Caco-2 (cell line): ENCODE results near the gene ATP8A1. TPM values are rescaled to one million over a fixed set of nuclear protein-coding genes. Genes with fewer than 3 reads are reported as not detected.
A peak's percentile ranks its signal among the peaks of the same experiment; 100 is the strongest.

ENCODE experiments used
- BruUV-seq: library from RNA; stranded (reverse); fragments of 400-500 nt; replicated peaks from 2 replicates; lab custom pipeline; 2021; lab: Mats Ljungman, UMichigan
- CTCF ChIA-PET: fragments of 300-600 bp; sonication (Branson Sonifier 250); formaldehyde crosslinking; loops from one replicate; lab custom pipeline; 2022; ENCODE audit warnings: antibody characterized with exemption; lab: Charles Lee
- POLR2A ChIA-PET: fragments of 300-600 bp; sonication (Branson Sonifier 250); formaldehyde crosslinking; loops from one replicate; lab custom pipeline; 2022; ENCODE audit warnings: antibody characterized with exemption; lab: Charles Lee
- DNase-seq, 2 experiments: peaks; one replicate each; pipeline versions ENCODE4 v3.0.0 to v3.0.0-alpha.2; 2020 to 2022
- H3K27me3 ChIP-seq: replicated peaks from 2 replicates; pipeline ENCODE4 v1.6.0; 2011; ENCODE audit warnings: low read length; ENCODE audit not compliant: control insufficient read depth, insufficient read depth
- H3K36me3 ChIP-seq: 2 replicates; pipeline ENCODE4 v1.5.1; 2011; ENCODE audit warnings: low read length; ENCODE audit not compliant: control insufficient read depth, insufficient read depth
- H3K4me1 ChIP-seq: fragments of 250-450 bp; sonication (Bioruptor Pico); 2 replicates; pipeline ENCODE4 v1.5.1; 2020; ENCODE audit warnings: mild to moderate bottlenecking
- H3K4me3 ChIP-seq: 2 replicates; pipeline ENCODE4 v1.5.1; 2011; ENCODE audit warnings: low read depth, mild to moderate bottlenecking, control low read depth, low read length
- H3K9me3 ChIP-seq: fragments of 250-450 bp; sonication (Bioruptor Pico); 2 replicates; pipeline ENCODE4 v1.5.1; 2020; ENCODE audit warnings: mild to moderate bottlenecking, moderate library complexity
- H3K27ac Mint-ChIP-seq: one replicate; pipeline ENCODE4 v1.8.0; 2022; ENCODE audit warnings: mixed read lengths; ENCODE audit not compliant: unreplicated experiment
- H3K27me3 Mint-ChIP-seq: one replicate; pipeline ENCODE4 v1.8.0; 2022; ENCODE audit warnings: mixed read lengths; ENCODE audit not compliant: insufficient read depth, unreplicated experiment
- H3K36me3 Mint-ChIP-seq: one replicate; pipeline ENCODE4 v1.8.0; 2022; ENCODE audit warnings: mild to moderate bottlenecking, mixed read lengths; ENCODE audit not compliant: insufficient read depth, unreplicated experiment
- H3K4me1 Mint-ChIP-seq: one replicate; pipeline ENCODE4 v1.8.0; 2022; ENCODE audit warnings: low read depth, mixed read lengths; ENCODE audit not compliant: unreplicated experiment
- H3K4me3 Mint-ChIP-seq: one replicate; pipeline ENCODE4 v1.8.0; 2022; ENCODE audit warnings: mild to moderate bottlenecking, moderate library complexity, mixed read lengths; ENCODE audit not compliant: unreplicated experiment
- H3K9me3 Mint-ChIP-seq: one replicate; pipeline ENCODE4 v1.8.0; 2022; ENCODE audit warnings: mixed read lengths; ENCODE audit not compliant: unreplicated experiment
- intact Hi-C: fragments of 100-400 bp; cut with micrococcal nuclease; formaldehyde crosslinking; loops from one replicate; pipeline ENCODE4 v1.10.0; 2022; ENCODE audit not compliant: unreplicated experiment
- total RNA-seq: library from RNA; stranded (reverse); gene quantifications from 2 replicates; pipeline ENCODE4 v1.2.3, GENCODE V29; 2022
- TF ChIP-seq, protein P1 (sequence below), 2 experiments: fragments of 200-600 bp in 1 of 2; IDR thresholded peaks; 1 replicate in 1 of 2; 2 replicates in 1 of 2; pipeline versions ENCODE4 v1.5.1 to v1.8.0; 2011 to 2022; ENCODE audit warnings: antibody characterized with exemption in 1 of 2, control low read depth in 1 of 2, inconsistent platforms in 1 of 2, low read depth in 1 of 2, low read length in 1 of 2, mild to moderate bottlenecking in 1 of 2, moderate library complexity in 1 of 2; ENCODE audit not compliant: insufficient read depth in 1 of 2, severe bottlenecking in 1 of 2, unreplicated experiment in 1 of 2

Gene ATP8A1
- total RNA-seq, 1 experiment from 2014 or later: 9.3 TPM

DNA sequence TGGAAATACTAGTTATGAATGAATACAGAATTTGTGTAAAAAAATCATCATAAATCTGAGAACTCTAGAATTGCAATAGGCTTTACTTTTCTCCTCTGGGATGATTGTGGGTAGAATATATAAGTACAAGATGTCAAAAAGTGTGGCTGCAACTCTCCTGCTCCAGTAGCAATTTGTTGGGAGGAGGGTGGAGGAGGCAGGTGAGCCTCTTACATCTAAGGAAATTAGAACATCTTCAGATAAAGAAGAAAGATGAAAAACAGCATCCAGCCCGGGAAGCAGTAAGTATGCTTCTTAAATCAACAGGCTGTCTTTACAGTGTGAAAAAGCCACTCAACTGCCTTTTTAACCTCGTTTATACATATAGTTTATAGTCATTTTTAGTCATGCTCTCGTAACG, 83.7 kb downstream of the ATP8A1 start:
- no TSS peak for BruUV-seq
- POLR2A ChIA-PET: no interaction called here
- no peaks in the 10 kb centered on the region for H3K27me3 Mint-ChIP-seq
- Histone ChIP-seq H3K36me3 (no peaks in the 10 kb centered on the region), H3K4me1 (no peaks in the 10 kb centered on the region), H3K27me3 (no peaks in the 10 kb centered on the region), H3K4me3 (no peak overlapping the region), H3K9me3 (no peaks in the 10 kb centered on the region)
- no peak overlapping the region for H3K4me3 Mint-ChIP-seq
- intact Hi-C loops: loop anchor here (5.0 kb wide), 1 partner anchor 99 kb away; no protein-coding TSS in a partner anchor
- H3K4me1 Mint-ChIP-seq: no peaks in the 10 kb centered on the region
- no peaks in the 10 kb centered on the region for H3K9me3 Mint-ChIP-seq
- DNase-seq: no peak
- H3K36me3 Mint-ChIP-seq: no peaks in the 10 kb centered on the region
- CTCF ChIA-PET: no interaction called here
- H3K27ac Mint-ChIP-seq: no peak overlapping the region
- TF ChIP-seq, protein P1, sequence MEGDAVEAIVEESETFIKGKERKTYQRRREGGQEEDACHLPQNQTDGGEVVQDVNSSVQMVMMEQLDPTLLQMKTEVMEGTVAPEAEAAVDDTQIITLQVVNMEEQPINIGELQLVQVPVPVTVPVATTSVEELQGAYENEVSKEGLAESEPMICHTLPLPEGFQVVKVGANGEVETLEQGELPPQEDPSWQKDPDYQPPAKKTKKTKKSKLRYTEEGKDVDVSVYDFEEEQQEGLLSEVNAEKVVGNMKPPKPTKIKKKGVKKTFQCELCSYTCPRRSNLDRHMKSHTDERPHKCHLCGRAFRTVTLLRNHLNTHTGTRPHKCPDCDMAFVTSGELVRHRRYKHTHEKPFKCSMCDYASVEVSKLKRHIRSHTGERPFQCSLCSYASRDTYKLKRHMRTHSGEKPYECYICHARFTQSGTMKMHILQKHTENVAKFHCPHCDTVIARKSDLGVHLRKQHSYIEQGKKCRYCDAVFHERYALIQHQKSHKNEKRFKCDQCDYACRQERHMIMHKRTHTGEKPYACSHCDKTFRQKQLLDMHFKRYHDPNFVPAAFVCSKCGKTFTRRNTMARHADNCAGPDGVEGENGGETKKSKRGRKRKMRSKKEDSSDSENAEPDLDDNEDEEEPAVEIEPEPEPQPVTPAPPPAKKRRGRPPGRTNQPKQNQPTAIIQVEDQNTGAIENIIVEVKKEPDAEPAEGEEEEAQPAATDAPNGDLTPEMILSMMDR (IDR thresholded peaks at IDR 0.05; ENCODE audit: insufficient read depth in 1 of 2, low read depth in 1 of 2, low read length in 1 of 2, severe bottlenecking in 1 of 2, unreplicated experiment in 1 of 2): no peak

GRCh38 chr4:42570221-42570620, 86.7 kb downstream of the ATP8A1 start:
- intact Hi-C loops: loop anchor here (5.0 kb wide), 1 partner anchor 102 kb away; no protein-coding TSS in a partner anchor
- DNase-seq: no peak
- ChIA-PET CTCF (interaction anchor here (0.5 kb wide), 1 partner anchor 247 kb away, joined by 4 read pairs; no protein-coding TSS in a partner anchor), POLR2A (no interaction called here)
- BruUV-seq: no TSS peak
- Histone ChIP-seq H3K4me1 (no peaks in the 10 kb centered on the region; the same call in 1 of the 2 replicates), H3K27me3 (no peaks in the 10 kb centered on the region), H3K4me3 (no peak overlapping the region), H3K9me3 (no peaks in the 10 kb centered on the region), H3K36me3 (no peaks in the 10 kb centered on the region)
- Mint-ChIP-seq H3K27me3 (no peaks in the 10 kb centered on the region), H3K27ac (no peak overlapping the region), H3K4me1 (no peaks in the 10 kb centered on the region), H3K9me3 (no peaks in the 10 kb centered on the region), H3K4me3 (no peak overlapping the region), H3K36me3 (no peaks in the 10 kb centered on the region)
- TF ChIP-seq, protein P1 (IDR thresholded peaks at IDR 0.05; ENCODE audit: insufficient read depth in 1 of 2, low read depth in 1 of 2, low read length in 1 of 2, severe bottlenecking in 1 of 2, unreplicated experiment in 1 of 2): no peak

GRCh38 chr4:42568610-42569207, 88.2 kb downstream of the ATP8A1 start:
- no peaks in the 10 kb centered on the region for H3K4me1 Mint-ChIP-seq
- Histone ChIP-seq H3K4me1 (no peaks in the 10 kb centered on the region; the same call in 1 of the 2 replicates), H3K9me3 (no peaks in the 10 kb centered on the region), H3K4me3 (no peak overlapping the region), H3K27me3 (no peaks in the 10 kb centered on the region), H3K36me3 (no peaks in the 10 kb centered on the region)
- no TSS peak for BruUV-seq
- DNase-seq: peak; percentile 64 to 68
- POLR2A ChIA-PET: no interaction called here
- no peaks in the 10 kb centered on the region for H3K9me3 Mint-ChIP-seq
- H3K27ac Mint-ChIP-seq: no peak overlapping the region
- H3K4me3 Mint-ChIP-seq: no peak overlapping the region
- H3K36me3 Mint-ChIP-seq: no peaks in the 10 kb centered on the region
- no peaks in the 10 kb centered on the region for H3K27me3 Mint-ChIP-seq
- TF ChIP-seq, protein P1 (IDR thresholded peaks at IDR 0.05; ENCODE audit: insufficient read depth in 1 of 2, low read depth in 1 of 2, low read length in 1 of 2, severe bottlenecking in 1 of 2, unreplicated experiment in 1 of 2): peak; percentile 65 to 67
- CTCF ChIA-PET: interaction anchor here (0.7 to 1.6 kb wide), 7 partner anchors 88 to 397 kb away, joined by 3 to 15 read pairs (median 5); partner anchors contain the start of gene ATP8A1
- intact Hi-C loops: loop anchor here (1.0 to 2.0 kb wide), 6 partner anchors 89 to 396 kb away; partner anchors contain the start of gene ATP8A1
